ENCODE results near the gene CDH13.
"Not testable (repeated sequence)": the region's sequence is repeated elsewhere in the genome, so short reads cannot be mapped to it uniquely, and the experiment has no call there.

GRCh38 chr16:82933933-82934332 lies 307.2 kb downstream of the CDH13 start:
- not testable (repeated sequence) for TF ChIP-seq EZH2phosphoT487 (IDR thresholded peaks at IDR 0.05; ENCODE audit: low read length); EZH2 (optimal IDR thresholded peaks at IDR 0.05; ENCODE audit: low read depth, low read length); CTCF (IDR thresholded peaks at IDR 0.05; ENCODE audit: low read length)
